NCI-H526 (cell line): ENCODE data around the gene EMILIN3.

ENCODE experiments used
- DNase-seq, 2 experiments: peaks; one replicate each; lab custom pipeline; 2025; lab: John Stamatoyannopoulos, UW

The EMILIN3 gene, protein sequence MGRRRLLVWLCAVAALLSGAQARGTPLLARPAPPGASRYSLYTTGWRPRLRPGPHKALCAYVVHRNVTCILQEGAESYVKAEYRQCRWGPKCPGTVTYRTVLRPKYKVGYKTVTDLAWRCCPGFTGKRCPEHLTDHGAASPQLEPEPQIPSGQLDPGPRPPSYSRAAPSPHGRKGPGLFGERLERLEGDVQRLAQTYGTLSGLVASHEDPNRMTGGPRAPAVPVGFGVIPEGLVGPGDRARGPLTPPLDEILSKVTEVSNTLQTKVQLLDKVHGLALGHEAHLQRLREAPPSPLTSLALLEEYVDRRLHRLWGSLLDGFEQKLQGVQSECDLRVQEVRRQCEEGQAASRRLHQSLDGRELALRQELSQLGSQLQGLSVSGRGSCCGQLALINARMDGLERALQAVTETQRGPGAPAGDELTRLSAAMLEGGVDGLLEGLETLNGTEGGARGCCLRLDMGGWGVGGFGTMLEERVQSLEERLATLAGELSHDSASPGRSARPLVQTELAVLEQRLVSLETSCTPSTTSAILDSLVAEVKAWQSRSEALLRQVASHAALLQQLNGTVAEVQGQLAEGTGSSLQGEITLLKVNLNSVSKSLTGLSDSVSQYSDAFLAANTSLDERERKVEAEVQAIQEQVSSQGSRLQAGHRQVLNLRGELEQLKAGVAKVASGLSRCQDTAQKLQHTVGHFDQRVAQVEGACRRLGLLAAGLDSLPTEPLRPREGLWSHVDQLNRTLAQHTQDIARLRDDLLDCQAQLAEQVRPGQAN

DNA sequence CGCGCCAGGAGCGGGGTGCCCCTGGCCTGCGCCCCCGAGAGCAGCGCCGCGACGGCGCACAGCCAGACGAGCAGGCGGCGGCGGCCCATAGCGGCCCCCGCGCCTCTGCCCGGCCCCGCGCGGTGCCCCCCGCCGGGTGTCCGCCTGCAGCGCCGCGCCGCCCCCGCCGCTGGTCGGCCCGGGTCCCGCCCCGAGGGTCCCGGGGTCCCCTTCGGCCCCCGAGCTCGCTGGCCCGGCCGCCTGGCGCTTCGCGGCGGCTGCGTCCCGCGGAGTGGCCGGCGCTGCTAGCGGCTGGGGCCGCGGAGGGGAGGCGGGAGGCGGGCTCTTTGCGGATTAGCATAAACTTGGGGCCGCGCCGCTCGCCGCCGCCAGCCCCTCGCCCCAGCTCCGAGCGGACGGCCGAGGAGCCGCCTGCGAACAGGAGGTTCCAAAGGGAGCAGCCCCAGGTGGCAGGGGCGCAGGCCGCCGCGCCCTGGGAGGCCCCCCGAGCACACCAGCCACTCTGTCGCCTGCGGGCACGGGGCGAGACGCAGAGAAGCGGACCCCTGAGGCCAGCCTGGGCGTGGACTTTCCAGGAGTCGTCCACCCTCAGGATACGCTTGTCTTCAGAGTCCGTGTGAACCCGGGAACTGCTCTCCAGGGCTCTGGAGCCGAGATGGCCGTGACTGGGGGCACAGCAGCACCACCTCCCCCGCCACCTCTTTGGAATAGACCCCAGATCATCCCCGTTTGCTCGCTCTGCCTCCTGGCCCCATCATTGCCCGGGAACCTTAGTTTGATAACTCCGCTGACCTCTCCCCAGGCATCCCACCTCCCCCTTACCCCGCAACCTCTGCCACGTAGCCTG is at the start of gene EMILIN3:
TSS of gene EMILIN3 (minus strand) at position 273 of the 847 bp plus-strand sequence. CDS start at position 89, 184 bp downstream.
- peak in 1 of 2 experiments; percentile 66 for DNase-seq

DNA sequence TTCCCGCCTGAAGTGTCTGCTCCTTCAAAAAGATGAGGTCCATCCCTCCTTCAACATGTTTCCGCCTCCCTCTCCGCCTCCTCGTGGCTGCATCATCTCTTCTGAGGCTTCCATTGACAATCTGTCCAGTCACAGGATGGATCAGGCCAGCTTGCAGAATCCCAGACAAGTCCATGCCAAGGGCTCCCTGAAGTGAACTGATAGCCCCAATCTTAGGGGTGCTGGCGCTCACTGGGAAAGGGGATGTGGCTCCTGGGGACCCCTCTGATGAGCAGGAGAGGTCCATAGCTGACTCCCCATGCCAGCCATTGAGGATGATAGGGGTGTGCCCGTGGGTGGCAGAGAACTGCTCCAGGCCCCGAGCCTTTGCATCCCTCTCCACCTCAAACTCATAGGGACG is 48.6 kb upstream of the EMILIN3 start:
- DNase-seq: no peak

DNA sequence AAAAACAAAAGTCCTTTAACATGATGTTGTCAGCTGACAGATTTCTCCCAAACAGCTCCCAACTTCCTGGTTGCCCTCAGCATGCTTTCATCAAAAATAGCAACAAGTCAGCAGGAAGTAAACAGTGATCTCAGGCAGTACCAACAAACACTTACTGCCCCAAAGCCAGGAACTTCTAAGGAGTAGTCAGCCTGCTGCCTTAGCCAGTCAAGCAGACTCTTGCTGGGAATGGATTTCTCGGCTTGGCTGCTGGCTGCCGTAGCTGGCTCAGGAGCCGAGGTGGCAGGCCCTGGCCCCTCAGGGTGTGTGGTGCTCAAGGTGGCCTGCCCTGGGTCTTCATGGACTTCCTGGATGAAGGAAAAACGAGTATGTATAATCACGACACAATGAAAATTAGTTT is 46.6 kb upstream of the EMILIN3 start:
- no peak for DNase-seq

DNA sequence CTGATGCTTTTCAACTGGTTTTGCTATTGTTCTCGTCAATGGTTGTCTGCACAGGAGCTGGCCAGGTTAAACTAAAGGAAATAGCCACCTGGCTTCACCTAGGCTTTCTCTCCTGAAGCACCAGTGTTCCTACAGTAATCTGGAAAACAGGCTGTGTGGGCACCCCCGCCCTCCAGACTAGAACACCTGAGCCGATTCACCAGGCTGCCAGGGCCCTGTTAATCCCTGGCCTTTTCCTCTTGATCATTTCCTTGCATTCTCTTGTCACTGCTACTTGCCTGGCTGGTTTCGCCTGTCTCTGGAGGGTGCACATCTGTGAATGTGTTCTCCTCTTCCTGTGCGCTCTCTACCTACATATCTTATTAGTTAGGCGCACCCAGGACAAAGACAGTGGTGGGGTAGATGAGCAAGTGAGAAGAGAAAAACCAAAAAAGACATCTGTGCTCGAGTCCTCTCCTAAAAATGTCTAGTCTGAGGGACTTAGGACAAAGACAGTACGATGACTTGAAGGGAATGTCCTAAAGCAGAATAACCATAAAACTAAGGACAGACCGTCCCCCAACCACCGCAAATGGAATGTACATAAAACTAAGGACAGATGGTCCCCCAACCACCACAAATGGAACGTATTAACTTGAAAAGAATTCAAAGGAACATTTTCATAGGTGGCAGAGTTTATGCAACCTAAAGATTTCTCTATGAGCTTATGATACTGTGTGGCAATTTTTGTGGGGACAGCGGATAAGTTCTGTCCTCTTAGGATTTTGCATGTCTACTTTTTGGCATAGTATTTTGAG is 45.9 kb upstream of the EMILIN3 start:
- no peak for DNase-seq

DNA sequence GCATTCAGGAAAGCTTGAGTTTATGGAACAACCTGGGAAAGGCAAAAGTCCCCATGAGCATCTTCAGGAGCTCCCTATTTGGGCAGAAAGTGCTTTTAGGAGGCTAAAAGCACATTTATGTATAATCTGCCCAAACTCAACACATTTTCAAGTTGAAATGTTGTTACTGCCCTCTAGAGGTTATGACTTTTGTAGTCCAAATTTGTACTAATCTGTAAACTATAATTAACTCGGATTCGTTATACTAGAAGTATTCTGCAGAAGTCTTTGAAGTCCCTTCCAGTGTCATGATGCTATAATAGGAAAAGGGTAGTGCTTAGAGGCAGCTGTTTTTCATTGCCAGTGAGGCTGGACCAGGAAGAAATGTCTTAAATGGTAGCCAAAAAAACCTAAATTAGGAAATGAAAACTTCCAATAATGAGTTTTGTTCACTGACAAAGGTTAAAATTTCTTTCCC is 44.8 kb upstream of the EMILIN3 start:
- DNase-seq: peak in 1 of 2 experiments; percentile 43

DNA sequence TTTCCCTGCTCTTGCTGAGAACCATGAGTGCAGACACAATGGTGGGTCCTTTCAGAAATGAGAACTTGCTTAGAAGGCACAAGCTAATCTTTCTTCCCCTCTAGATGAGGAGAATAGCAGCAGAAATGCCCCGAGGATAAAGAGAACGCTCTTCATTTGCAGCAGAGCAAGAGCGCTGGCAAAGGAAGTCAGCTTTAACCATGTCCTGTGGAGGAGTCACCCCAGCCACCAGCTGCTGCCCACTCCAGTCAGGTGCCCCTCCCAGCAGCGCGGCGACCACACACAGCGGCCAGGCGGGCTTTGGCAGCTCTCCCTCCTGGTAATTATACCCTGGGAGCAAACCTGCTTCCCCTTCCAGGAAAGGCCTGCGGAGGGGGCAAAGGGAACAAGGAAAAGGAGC is 42.4 kb upstream of the EMILIN3 start:
- no peak for DNase-seq

DNA sequence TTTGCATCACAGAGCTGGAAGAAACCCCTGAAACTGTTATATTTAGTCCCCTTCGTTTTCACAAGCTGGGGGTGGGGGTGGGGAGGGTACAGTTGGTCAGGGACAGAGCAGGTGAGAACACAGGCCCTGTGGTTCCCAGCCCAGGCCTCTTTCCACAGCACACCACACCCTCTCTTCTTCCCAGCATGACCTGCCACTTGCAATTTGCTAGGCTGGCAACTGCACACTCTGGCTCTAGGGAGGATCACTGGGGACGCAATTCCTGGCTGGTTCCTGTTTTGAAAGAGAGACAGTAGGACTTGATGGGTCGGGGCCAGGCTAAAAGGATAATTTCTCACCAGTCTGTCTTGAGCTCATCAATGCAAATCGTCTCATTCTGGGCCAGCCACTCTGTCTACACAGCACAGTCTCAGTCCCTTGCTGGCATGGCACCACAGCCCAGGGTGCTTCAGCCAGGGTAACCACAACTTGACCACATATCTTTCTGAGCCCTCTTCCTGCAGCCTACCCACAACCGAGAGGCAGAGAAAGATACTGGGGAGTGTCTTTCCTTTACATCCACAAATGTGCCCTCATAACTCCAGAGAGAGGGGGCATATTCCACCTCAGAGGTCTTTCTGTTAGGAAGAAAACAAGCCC is 41.7 kb upstream of the EMILIN3 start:
- no peak for DNase-seq

DNA sequence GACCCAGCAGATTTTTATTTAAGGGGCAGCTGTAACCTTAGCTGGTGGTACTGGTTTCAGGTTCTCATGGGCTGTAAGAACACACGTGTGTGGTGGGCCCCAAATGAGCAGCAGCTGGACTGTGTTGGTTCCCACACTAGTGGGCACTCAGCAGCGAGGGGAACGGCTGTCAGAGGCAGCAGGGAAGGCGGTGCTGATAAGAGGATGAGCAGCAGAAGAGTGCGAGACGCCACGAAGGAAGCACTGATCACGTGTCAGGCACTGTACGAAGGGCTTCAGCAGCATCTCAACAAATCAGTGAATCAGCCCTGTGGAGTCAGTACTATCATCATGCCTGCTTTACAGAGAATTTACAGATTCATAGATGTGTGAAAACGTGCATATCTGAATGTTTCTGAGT is 41.0 kb upstream of the EMILIN3 start:
- DNase-seq: no peak

DNA sequence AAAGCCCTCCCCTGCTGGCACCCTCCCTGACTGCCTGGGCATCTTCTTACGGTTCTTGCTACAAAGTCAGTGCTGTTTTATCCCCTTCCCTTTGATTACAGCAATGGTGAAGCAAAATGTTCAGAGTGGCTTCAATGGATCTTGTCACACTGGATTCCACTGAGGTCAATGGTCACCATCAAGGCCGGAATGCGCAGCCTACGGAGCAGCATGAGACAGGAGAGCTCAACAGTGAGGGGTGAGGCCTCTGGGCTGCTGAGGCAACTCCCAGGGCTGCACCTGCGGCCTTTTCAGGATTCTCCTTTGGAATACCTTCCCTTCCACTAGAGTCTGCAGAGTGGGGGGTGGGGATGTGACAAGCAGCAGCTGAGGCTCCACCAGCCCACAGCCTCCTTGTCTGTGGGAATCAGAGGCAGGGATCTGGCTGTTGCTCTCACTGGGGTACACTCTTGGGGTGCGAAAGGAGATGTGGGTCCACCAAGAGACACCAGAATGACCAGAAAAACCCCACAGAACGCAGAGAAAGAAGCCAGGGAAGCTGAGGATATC is 40.4 kb upstream of the EMILIN3 start:
- DNase-seq: no peak

DNA sequence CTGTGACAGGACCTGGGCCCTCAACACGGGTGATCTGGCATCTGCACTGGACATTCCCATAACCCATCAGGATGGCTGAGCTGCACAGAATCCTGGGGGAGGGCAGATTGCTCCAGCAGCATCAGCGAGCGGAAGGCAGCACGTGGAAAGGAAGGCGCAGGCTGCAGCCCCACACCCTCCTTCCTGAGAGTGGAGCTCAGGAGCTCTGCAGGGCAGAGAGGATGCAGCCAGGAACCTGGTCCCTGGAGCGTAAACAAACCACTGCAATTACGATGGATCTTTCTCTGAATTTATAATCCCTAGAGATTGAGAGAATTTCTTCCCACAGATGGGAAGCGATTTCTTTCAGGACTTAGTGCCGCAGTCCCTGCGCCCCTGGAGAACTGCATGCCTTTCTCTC is 39.7 kb upstream of the EMILIN3 start:
- DNase-seq: no peak

DNA sequence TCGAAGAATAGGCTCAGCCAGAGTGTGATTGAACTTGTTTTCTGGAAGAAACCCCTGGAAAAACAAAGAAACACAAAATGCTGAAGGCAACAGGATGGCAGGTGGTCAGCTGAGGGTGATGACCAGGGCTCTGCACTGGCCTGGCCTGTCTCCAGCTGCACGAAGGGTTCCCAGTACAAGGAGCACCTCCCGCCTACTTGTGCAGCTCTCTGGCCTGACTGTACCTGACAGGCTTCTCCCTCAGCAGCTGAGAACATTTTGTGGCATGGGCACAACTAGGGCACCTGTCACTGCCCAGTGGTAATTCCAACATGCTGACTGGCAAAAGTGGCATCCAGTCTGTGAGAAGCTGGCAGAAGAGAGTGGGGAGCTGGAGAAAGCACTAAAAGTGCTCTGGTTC is 38.8 kb upstream of the EMILIN3 start:
- no peak for DNase-seq

DNA sequence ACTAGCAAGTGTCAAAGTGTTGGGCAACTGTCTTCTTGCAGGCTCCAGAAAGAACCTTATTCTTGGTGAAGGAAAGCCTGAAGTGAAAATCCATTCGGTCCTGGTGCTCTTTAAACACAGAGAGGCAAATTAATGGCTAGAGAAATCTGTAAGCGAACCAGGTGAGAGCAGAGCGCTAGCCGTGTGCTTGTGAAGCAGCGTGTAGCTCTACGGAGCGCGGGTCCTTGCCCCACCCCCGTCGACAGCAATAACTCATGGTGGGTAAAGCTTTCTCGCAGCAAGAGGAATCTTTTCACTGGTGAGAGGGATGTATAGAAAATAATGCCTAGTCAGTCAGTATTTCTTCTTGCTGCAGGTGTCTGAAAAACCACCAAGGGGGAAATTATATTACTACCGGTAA is 37.0 kb upstream of the EMILIN3 start:
- no peak for DNase-seq

DNA sequence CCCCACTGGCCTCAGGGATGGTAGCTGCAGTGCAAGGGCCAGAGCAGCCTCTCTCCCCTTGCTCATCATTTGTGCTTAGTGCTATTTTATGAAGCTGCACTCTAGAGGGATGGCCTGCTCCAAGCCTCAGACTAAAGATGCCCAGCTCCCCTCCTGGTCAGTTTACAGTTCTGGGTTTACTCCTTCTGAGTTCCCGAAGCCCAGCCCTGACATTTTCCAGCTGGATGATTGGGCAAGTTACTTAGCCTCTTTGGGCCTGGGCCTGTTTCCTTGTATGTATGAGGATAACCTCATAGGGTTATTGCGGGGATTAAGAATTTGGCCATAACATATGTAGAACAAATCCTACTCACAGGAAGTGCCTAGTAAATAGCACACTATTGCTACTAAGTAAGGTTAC is 31.8 kb upstream of the EMILIN3 start:
- no peak for DNase-seq

DNA sequence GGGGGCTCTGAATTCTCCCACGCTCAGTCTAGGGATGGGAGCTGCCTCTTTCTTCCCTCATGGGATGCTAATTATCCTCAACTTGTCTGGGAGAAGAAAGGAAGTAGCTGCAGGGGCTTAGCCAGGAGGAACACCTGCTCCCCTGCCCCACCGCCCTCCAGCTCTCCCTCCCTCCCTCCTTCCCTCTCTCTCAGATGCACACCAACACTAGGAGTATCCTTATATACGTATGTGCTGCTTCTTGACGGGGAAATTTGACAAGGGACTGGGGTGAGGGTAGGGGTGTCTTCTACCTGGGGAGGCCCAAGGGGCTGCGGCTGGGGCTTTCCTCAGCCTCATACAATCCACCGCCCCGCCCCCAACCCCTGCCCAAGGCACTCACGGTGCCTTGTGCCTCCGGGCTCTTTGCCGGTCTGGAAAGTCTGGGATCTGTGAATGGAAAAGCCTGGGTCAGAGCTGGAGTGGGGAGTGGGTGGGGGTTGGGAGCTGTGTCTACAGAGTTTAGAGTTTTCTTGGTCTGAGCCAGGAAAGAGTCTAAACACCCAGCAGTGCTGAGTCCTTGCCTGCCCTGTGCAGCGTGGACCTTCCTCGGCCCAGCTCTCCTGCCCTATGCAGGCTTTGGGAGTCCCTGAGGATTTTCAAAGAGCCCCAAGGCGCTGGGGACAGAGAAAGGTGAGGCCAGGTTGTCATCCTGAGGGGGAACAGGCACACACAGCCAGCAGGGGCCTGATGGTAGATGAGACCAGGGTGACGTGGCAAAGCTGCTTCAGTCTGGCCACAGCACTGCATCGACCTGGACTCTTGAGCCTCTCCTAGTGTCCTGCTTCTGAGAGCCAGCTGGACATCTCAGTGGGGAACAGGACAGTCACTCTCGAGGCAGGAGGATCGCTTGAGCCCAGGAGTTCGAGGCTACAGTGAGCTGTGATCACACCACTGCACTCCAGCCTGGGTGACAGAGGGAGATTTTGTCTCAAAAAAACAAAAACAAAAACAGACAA is 29.3 kb upstream of the EMILIN3 start:
- DNase-seq: peak; percentile 16 to 40

DNA sequence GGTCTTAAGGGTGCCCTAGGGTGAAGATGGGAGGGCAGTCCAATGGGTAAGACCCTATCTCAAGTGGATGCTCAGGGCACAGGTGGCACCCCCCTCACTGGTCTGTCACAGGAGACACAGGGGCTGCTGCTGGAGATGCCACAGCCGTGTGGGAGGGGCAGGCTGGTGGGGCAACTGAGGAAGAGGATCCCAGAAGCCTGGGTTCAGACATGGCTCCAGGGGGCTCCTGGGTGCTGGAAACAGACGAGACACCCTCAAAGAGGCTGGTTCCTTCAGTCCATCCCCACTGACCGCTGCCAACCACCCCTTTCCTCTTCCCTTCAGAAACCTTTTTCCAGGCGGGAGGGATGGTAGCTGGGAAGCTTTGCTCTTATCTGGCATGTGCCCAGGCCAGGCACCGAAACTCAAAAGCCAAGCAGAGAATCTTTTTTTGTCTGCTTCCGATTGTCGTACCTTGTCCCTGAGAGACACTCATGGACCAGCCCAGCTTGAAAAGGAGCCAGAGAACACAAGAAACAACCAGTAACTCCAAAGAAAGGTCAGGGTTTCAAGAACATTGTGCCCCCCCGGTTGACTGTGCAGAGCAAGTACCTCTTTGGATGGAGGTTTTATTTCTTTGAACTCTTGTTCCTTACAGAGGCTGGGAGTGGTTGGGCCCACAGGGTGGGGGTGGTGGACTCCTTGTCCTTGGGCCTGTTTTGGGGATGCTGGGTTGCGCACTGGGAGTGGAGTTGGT is 28.5 kb upstream of the EMILIN3 start:
- DNase-seq: no peak

DNA sequence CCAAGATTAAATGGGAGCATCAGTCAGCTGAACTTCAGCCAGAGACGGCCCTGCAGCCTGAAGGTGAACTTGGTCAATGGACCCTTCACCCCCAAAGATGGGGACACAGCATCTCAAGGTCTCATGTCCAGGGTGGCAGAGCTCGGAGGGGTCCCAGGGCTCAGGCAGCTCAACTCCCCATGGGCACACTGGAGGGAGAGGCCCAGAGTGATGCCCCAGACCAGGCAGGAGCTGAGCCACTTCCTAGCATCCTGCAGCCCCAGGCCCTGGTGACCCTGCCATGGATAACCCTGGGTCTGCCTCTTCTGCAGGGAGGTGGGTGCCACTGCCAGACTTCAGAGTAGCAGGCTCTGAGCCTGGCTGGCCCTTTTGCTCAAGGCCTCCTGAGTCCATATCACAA is 27.5 kb upstream of the EMILIN3 start:
- no peak for DNase-seq

DNA sequence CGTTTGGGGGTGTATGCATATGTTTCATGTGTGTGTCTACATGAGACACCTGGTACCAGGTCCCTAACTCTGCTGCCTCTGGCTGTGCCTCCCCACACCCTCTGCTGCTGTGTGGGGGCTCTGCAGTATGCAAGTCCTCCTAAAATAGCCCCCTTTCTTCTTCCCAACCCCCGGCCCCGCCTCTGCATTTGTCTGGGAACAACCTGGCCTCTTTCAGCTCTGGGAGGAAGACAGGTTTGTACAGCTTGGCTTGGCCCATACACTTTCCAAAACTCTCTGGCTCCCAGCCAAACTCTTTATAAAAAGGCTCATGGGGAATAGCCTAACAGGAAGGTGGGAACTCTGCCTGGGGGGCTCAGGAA is 27.1 kb upstream of the EMILIN3 start:
- no peak for DNase-seq

DNA sequence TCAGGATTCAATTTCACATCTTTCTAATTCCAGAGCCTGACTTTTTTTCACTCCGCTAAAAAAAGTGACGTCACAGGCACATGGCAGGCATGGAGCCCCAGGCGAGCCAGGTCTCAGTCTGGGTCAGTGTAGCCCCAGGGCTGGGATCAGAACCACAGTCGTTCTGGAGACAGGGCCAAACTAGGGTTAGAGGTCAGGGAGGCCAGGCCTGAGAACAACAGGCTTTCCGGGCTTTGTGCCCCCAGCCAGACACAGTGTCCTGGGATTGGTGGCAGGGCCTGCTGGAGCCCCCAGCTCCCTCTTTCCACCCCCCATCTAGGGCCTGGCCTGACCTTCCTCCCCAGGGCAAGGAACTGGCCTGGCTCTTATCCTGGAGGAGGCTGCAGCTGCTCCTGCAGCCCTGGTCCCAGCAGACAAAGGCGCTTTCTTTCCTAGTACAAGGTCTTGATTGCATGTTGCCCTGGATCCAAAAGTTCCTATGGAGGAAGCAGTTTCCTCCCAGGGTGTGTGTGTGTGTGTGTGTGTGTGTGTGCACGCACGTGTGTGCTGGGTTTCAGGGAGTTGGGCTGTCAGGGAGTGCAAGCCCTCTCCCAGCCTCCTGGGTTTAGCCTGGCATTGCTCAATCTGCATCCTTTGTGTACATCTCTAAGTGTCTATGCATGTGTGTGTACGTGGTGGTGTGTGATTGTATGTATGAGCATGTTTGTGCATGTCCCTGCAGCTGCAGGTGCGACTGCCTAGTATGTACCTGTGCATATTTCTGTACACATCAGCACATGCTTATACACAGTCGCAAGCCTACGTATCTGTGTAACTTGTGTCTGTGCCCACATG is 26.5 kb upstream of the EMILIN3 start:
- DNase-seq: no peak
